GM03348 (cell line): ENCODE data around the gene FOXN4.

Experiments used
- DNase-seq: peaks from one replicate; pipeline ENCODE4 v3.0.0; 2012; ENCODE audit warnings: low spot score

Gene FOXN4

DNA sequence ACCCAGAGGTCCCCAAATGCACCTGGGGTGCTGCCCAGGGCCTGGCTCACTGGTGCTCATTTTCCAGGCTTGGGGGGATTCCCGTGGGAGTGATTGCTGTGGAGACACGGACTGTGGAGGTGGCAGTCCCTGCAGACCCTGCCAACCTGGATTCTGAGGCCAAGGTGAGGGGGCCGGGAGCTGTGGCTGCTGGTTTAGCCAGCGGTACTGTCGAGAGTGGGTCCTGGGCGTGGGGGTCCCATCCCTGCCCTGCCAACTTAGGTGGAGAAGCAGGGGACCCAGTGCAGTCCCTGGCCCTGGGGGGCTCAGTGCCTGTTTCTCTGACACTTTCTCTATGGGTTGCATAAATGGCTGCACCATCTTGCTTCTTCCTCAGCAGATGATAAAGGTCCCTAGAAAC is 50.9 kb downstream of the FOXN4 start:
- no peak for DNase-seq

DNA sequence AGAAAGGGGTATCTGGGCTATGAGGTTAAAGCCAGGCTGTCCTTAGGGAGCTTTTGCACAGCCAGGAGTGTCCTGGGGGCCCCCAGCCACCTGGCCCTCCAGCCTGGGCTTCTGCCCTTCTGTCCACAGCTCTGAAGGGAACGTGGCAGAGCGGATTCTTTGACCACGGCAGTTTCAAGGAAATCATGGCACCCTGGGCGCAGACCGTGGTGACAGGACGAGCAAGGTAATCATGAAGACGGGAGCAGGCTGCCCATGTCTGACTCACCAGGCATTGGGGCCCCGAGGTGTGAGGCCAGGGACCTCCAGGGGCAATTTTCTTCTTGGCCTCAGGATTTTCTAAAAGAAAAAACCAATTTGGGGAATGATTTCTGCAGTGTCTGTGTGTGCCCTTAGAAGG is 53.1 kb downstream of the FOXN4 start:
- DNase-seq: no peak

DNA sequence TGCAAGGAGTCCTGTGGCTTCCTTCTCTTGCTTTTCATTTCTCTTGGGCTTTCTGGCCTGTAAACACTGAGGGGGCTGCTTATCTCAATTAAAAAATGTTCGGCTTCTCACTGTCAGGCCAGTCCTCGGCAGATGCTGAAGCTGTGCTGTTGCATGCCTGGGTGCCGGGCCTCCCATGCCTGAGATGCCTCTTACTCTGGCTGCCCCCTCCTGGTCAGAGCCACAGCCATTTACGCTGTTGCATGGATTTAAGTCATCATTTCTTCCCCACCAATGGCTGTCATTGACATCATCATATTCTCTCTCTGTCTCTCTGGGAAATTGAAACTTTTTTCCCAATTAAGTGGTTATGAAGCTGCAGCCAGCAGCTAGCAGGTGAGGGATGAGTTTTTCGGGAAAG is 53.7 kb downstream of the FOXN4 start:
- DNase-seq: peak; percentile 30

DNA sequence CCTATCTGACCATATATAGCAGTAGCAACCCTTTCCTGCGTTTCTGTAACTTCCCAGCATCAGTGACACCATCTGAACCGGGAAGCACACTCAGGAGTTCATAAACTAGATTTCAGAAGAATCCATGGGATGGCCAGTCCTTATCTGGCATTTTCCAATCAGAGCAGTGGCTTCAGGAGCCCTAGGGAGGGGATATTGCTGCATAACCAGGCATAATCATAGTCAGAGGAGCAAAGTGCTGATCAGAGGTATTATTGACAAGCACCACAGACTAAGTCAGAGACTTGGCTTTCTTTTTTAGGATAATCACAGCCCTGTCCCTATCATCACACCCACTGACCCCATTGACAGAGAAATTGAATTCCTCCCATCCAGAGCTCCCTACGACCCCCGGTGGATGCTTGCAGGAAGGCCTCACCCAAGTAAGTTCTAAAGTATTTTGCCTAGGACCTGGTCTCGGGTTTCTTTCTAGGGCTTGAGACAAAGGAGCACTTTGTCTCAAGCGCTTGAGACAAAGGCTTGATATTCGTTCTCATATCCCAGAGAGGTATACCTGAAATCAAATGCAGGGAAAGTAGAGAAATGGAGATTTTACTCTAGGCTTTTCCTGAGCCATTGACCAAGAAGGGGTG is 55.1 kb downstream of the FOXN4 start:
- no peak for DNase-seq

- no peak for DNase-seq
Observed at GRCh38 chr12:109252799-109253198, 56.3 kb downstream of the FOXN4 start.

- DNase-seq: no peak
Observed at GRCh38 chr12:109250523-109250922, 58.6 kb downstream of the FOXN4 start.

- DNase-seq: no peak
Observed at GRCh38 chr12:109247831-109248654, 61.0 kb downstream of the FOXN4 start.

DNA sequence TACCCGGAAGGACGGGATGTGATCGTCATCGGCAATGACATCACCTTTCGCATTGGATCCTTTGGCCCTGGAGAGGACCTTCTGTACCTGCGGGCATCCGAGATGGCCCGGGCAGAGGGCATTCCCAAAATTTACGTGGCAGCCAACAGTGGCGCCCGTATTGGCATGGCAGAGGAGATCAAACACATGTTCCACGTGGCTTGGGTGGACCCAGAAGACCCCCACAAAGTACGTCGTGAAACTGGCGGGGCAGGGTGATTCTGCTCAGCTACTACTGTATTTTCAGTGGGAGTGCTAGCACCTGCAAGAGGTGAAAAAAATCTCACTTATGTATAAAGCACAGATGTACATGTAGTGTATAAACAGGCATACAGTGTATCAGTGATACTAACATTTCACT is 62.9 kb downstream of the FOXN4 start:
- DNase-seq: no peak

DNA sequence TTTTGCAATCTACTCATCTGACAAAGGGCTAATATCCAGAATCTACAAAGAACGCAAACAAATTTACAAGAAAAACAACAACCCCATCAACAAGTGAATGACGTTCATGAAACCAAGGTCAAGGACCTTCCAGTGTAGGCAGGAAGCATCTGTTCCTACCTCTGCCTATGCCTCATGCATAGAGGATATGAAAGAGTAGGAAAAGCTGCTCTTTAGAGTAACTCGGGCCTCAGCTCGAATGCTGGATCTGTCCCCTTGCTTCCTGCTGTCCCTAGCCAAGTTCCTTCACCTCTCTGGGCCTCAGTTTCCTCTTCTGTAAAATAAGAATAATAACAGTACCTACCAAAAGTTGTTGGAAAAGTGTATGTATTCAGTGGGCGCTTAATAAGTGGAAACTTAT is 65.0 kb downstream of the FOXN4 start:
- DNase-seq: no peak

GRCh38 chr12:109241936-109242335 is 67.1 kb downstream of the FOXN4 start:
- DNase-seq: no peak

GRCh38 chr12:109240365-109240764 is 68.7 kb downstream of the FOXN4 start:
- DNase-seq: no peak

DNA sequence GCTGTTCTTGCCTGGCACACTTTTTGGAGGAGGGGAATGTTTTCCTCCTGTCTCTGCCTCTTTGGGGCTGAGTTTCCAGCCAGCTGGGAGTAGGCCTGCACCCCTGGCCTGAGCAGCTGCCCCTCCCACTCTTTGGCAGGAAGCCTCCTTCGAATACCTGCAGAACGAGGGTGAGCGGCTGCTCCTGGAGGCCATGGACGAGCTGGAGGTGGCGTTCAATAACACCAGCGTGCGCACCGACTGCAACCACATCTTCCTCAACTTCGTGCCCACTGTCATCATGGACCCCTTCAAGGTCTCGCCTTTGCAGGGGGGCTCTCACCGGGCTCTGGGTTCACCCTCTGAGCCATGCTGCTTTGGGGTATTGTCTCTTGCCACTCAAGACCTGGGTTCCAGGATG is 69.4 kb downstream of the FOXN4 start:
- no peak for DNase-seq

DNA sequence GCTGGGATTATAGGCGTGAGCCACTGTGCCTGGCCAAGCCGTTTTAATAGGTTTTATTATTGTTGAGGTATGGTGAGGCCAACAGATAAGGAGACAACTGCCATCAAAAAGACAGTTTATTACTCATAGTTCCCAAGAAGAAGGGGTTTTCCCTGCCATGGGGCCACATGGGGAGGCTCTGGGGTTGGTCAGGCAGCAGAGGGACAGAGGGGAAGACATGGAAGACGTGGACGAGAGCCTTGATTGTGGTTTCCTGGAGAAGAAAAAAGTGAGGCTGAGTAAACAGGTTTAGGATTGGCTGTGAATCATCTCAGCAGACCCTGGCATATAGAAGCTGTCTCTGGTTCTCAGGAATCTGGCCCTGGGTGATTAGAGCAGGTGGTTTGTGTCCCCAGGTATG is 69.9 kb downstream of the FOXN4 start:
- DNase-seq: no peak

DNA sequence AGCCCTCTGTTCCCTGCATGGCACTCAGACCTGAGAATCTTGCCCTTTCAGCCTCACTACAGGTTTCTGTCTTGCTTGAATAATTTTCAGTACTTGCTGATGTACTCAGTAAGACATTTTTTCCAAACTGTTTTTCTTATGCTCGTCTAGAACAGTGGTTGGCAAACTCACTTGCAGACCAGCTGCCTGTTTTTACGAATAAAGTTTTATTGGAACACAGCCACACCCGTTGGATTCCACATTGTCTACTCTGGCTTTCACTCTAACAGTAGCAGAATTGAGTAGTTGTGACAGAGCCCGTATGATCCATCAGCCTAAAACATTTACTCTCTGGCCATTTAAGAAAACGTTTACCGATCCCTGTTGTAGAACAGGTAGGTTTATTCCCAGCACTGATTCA is 72.8 kb downstream of the FOXN4 start:
- no peak for DNase-seq

DNA sequence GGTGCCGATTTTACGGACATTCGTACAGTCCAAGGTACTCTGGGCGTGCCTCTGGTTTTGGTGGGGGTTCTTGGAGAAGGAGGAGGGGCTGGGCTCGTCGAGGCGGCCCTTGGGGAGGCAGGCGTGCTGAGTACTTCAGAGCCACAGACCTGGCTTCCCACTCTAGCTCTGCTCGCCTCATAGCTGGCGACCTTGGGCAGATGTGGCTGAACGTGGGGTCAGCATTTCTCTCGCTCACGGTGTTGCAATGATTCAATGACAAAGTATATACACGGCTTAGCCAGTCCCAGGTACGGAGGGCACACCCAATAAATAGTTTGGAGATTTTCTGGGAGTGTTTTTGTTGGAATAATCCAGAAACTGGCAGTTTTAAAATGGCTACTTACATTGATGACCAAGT is 75.1 kb downstream of the FOXN4 start:
- DNase-seq: no peak

- no peak for DNase-seq
Observed at GRCh38 chr12:109232731-109233130, 76.4 kb downstream of the FOXN4 start.

- no peak for DNase-seq
Observed at GRCh38 chr12:109230193-109230592, 78.9 kb downstream of the FOXN4 start.

GRCh38 chr12:109228664-109229063 is 80.4 kb downstream of the FOXN4 start:
- DNase-seq: no peak
